H9 (cell line): Measurements from ENCODE around the gene SV2C. TPM values are rescaled to one million over a fixed set of nuclear protein-coding genes. Genes with fewer than 3 reads are reported as not detected.

Source experiments
- DNase-seq: peaks from one replicate; pipeline ENCODE4 v3.0.0-alpha.2; 2017
- H2AFZ ChIP-seq: one replicate; pipeline ENCODE4 v1.6.1; 2013; ENCODE audit warnings: mild to moderate bottlenecking, low read length, control low read depth, moderate library complexity
- H2AK5ac ChIP-seq: 2 replicates; pipeline ENCODE4 v1.6.1; 2013; ENCODE audit warnings: low read length, control low read depth, mixed read lengths; ENCODE audit not compliant: insufficient read length
- H2BK120ac ChIP-seq: one replicate; pipeline ENCODE4 v1.6.1; 2013; ENCODE audit warnings: low read depth, mild to moderate bottlenecking, low read length, control low read depth, inconsistent platforms; ENCODE audit not compliant: poor library complexity, severe bottlenecking
- H2BK12ac ChIP-seq: 2 replicates; pipeline ENCODE4 v1.6.1; 2013; ENCODE audit warnings: low read length, control low read depth, mixed read lengths, low read depth; ENCODE audit not compliant: insufficient read length
- H2BK15ac ChIP-seq: 2 replicates; pipeline ENCODE4 v1.6.1; 2013; ENCODE audit warnings: low read depth, low read length, control low read depth
- H2BK20ac ChIP-seq: one replicate; pipeline ENCODE4 v1.6.1; 2013; ENCODE audit warnings: low read depth, mild to moderate bottlenecking, low read length, control low read depth, inconsistent platforms; ENCODE audit not compliant: poor library complexity, severe bottlenecking
- H2BK5ac ChIP-seq: 2 replicates; pipeline ENCODE4 v1.6.1; 2013; ENCODE audit warnings: low read length, control low read depth, mixed read lengths; ENCODE audit not compliant: insufficient read length
- H3K14ac ChIP-seq: 2 replicates; pipeline ENCODE4 v1.6.1; 2013; ENCODE audit warnings: low read length, control low read depth; ENCODE audit not compliant: insufficient read depth
- H3K18ac ChIP-seq: 2 replicates; pipeline ENCODE4 v1.6.1; 2013; ENCODE audit warnings: low read depth, mild to moderate bottlenecking, mixed read lengths, low read length, control low read depth; ENCODE audit not compliant: insufficient read length
- H3K23ac ChIP-seq: 2 replicates; pipeline ENCODE4 v1.6.1; 2013; ENCODE audit warnings: low read length, control low read depth, mixed read lengths, low read depth; ENCODE audit not compliant: insufficient read length
- H3K23me2 ChIP-seq: 2 replicates; pipeline ENCODE4 v1.6.1; 2013; ENCODE audit warnings: low read depth, mild to moderate bottlenecking, mixed read lengths, low read length, control low read depth; ENCODE audit not compliant: insufficient read length, poor library complexity, severe bottlenecking
- H3K27ac ChIP-seq: 2 replicates; pipeline ENCODE4 v1.5.1; 2013; ENCODE audit warnings: low read length, control low read depth, mixed read lengths, low read depth; ENCODE audit not compliant: insufficient read length
- H3K27me3 ChIP-seq: 2 replicates; pipeline ENCODE4 v1.6.1; 2013; ENCODE audit warnings: low read length, control low read depth, inconsistent platforms; ENCODE audit not compliant: insufficient read depth
- H3K4ac ChIP-seq: 2 replicates; pipeline ENCODE4 v1.6.1; 2013; ENCODE audit warnings: low read depth, mild to moderate bottlenecking, control low read depth, inconsistent platforms, low read length, moderate library complexity
- H3K4me1 ChIP-seq: 2 replicates; pipeline ENCODE4 v1.6.1; 2013; ENCODE audit warnings: low read length, control low read depth, inconsistent platforms; ENCODE audit not compliant: insufficient read depth
- H3K4me2 ChIP-seq: 2 replicates; pipeline ENCODE4 v1.6.1; 2013; ENCODE audit warnings: low read length, control low read depth, mixed read lengths; ENCODE audit not compliant: insufficient read length, insufficient read depth
- H3K56ac ChIP-seq: 2 replicates; pipeline ENCODE4 v1.6.1; 2013; ENCODE audit warnings: low read depth, mild to moderate bottlenecking, mixed read lengths, low read length, control low read depth; ENCODE audit not compliant: insufficient read length
- H3K79me1 ChIP-seq: 2 replicates; pipeline ENCODE4 v1.6.1; 2013; ENCODE audit warnings: low read depth, mild to moderate bottlenecking, moderate library complexity, low read length, control low read depth, inconsistent platforms; ENCODE audit not compliant: insufficient read depth, poor library complexity, severe bottlenecking
- H3K79me2 ChIP-seq: 2 replicates; pipeline ENCODE4 v1.6.1; 2013; ENCODE audit warnings: low read length, control low read depth, inconsistent platforms; ENCODE audit not compliant: insufficient read depth
- H3K9ac ChIP-seq: 2 replicates; pipeline ENCODE4 v1.6.1; 2013; ENCODE audit warnings: low read length, control low read depth, mixed read lengths; ENCODE audit not compliant: insufficient read length; ENCODE audit errors: extremely low read depth
- H3K9me3 ChIP-seq: one replicate; pipeline ENCODE4 v1.6.1; 2013; ENCODE audit warnings: low read depth, low read length, inconsistent platforms; ENCODE audit not compliant: control insufficient read depth
- H3T11ph ChIP-seq: one replicate; pipeline ENCODE4 v1.6.1; 2013; ENCODE audit warnings: mild to moderate bottlenecking, low read length, control low read depth, inconsistent platforms
- H4K20me1 ChIP-seq: one replicate; pipeline ENCODE4 v1.6.1; 2013; ENCODE audit not compliant: control insufficient read depth, insufficient read length, insufficient read depth
- H4K5ac ChIP-seq: 2 replicates; pipeline ENCODE4 v1.6.1; 2013; ENCODE audit warnings: low read depth, mild to moderate bottlenecking, mixed read lengths, low read length, control low read depth; ENCODE audit not compliant: insufficient read length
- H4K8ac ChIP-seq: replicated peaks from 2 replicates; pipeline ENCODE4 v1.6.1; 2013; ENCODE audit warnings: low read length, control low read depth, mixed read lengths, low read depth; ENCODE audit not compliant: insufficient read length
- H4K91ac ChIP-seq: 2 replicates; pipeline ENCODE4 v1.6.1; 2013; ENCODE audit warnings: low read depth, mild to moderate bottlenecking, moderate library complexity, mixed read lengths, low read length, control low read depth; ENCODE audit not compliant: insufficient read length
- H3K27ac Mint-ChIP-seq, 3 experiments: 2 replicates in 2 of 3; 3 replicates in 1 of 3; pipeline ENCODE4 v1.8.0; 2020 to 2021; ENCODE audit warnings: mixed read lengths in 3 of 3, mild to moderate bottlenecking in 1 of 3, moderate library complexity in 1 of 3
- H3K27me3 Mint-ChIP-seq: 2 replicates; pipeline ENCODE4 v1.8.0; 2021; ENCODE audit warnings: low read depth, mild to moderate bottlenecking, moderate library complexity, mixed read lengths
- H3K36me3 Mint-ChIP-seq, 3 experiments: 2 replicates in 2 of 3; 3 replicates in 1 of 3; pipeline ENCODE4 v1.8.0; 2020 to 2021; ENCODE audit warnings: low read depth in 3 of 3, mixed read lengths in 3 of 3; ENCODE audit not compliant: insufficient read depth in 1 of 3
- H3K4me1 Mint-ChIP-seq, 2 experiments: 2 replicates each; pipeline ENCODE4 v1.8.0; 2020; ENCODE audit warnings: mixed read lengths in 2 of 2
- H3K4me3 Mint-ChIP-seq, 2 experiments: 2 replicates in 1 of 2; 3 replicates in 1 of 2; pipeline ENCODE4 v1.8.0; 2020 to 2021; ENCODE audit warnings: mild to moderate bottlenecking in 2 of 2, mixed read lengths in 2 of 2, moderate library complexity in 1 of 2
- H3K9me3 Mint-ChIP-seq, 2 experiments: 2 replicates in 1 of 2; 3 replicates in 1 of 2; pipeline ENCODE4 v1.8.0; 2020; ENCODE audit warnings: mild to moderate bottlenecking in 2 of 2, mixed read lengths in 2 of 2, moderate library complexity in 1 of 2
- WGBS: extraction: QIAGEN DNeasy Blood & Tissue Kit; methylation state at CpG from one replicate; pipeline ENCODE4 v1.1.7; 2013; ENCODE audit warnings: missing lambda C conversion rate, low lambda C conversion rate, mixed read lengths; ENCODE audit not compliant: insufficient read length; ENCODE audit errors: extremely low coverage; 5-methylcytosine and 5-hydroxymethylcytosine counted together
- total RNA-seq: library from RNA; stranded (reverse); gene quantifications from 2 replicates; pipeline ENCODE4 v1.2.1, GENCODE V29; 2021
- TF ChIP-seq, protein P1 (sequence below): fragments of 200-600 bp; sonication (generic); conservative IDR thresholded peaks from 3 replicates; pipeline ENCODE4 v1.8.0; 2021; ENCODE audit warnings: antibody characterized with exemption, mild to moderate bottlenecking

Gene SV2C
- total RNA-seq, 1 experiment from 2014 or later = 0.09 TPM

DNA sequence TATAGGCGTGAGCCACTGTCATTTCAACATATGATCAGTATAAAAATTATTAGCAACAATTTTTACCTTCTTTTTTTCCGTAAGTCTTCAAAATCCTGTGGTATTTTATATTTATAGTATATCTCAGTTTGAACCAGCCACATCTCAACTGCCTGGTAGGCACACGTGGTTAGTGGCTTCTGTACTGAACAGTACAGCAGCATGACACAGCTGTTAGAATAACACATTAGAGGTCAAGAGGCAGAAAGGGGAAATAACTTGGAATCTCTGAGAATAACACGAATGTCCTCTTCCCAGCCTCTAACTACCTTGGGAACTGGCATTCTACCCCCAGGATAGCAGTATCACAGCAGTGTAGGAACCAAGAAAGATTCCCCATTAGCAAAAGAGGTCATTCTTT is 211.4 kb downstream of the SV2C start:
- Histone ChIP-seq H3K79me1 (no peaks in the 10 kb centered on the region), H3K9me3 (no peaks in the 10 kb centered on the region)
- H3K9me3 Mint-ChIP-seq = no peaks in the 10 kb centered on the region

More for the DNA sequence above, 211.4 kb downstream of the SV2C start:
- Histone ChIP-seq H3K4me2 (no peak overlapping the region), H3K14ac (no peak overlapping the region), H4K8ac (no peak overlapping the region), H2BK120ac (no peak overlapping the region), H2BK15ac (no peak overlapping the region), H3K23me2 (no peaks in the 10 kb centered on the region), H3K27ac (no peak overlapping the region), H3K4ac (no peak overlapping the region), H2BK12ac (no peak overlapping the region), H3K9ac (no peak overlapping the region), H3K79me2 (no peaks in the 10 kb centered on the region), H2BK5ac (no peak overlapping the region), H3K27me3 (no peaks in the 10 kb centered on the region), H2AK5ac (no peak overlapping the region), H3K56ac (no peak overlapping the region), H4K20me1 (no peaks in the 10 kb centered on the region), H4K91ac (no peak overlapping the region), H2BK20ac (no peak overlapping the region), H2AFZ (no peak overlapping the region), H3K23ac (no peak overlapping the region), H3K18ac (no peak overlapping the region), H3K4me1 (peaks cover 2% of the 10 kb centered on the region; the same call in 1 of the 2 replicates), H3T11ph (no peak overlapping the region), H4K5ac (no peak overlapping the region)
- no peak for DNase-seq
- H3K4me3 Mint-ChIP-seq = no peak overlapping the region
- H3K4me1 Mint-ChIP-seq = peaks cover 13 to 24% of the 10 kb centered on the region in 2 experiments
- no peak overlapping the region for H3K27ac Mint-ChIP-seq
- TF ChIP-seq, protein P1, sequence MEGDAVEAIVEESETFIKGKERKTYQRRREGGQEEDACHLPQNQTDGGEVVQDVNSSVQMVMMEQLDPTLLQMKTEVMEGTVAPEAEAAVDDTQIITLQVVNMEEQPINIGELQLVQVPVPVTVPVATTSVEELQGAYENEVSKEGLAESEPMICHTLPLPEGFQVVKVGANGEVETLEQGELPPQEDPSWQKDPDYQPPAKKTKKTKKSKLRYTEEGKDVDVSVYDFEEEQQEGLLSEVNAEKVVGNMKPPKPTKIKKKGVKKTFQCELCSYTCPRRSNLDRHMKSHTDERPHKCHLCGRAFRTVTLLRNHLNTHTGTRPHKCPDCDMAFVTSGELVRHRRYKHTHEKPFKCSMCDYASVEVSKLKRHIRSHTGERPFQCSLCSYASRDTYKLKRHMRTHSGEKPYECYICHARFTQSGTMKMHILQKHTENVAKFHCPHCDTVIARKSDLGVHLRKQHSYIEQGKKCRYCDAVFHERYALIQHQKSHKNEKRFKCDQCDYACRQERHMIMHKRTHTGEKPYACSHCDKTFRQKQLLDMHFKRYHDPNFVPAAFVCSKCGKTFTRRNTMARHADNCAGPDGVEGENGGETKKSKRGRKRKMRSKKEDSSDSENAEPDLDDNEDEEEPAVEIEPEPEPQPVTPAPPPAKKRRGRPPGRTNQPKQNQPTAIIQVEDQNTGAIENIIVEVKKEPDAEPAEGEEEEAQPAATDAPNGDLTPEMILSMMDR = no peak
- no CpG with 5 or more reads among the region's 4 CpGs for WGBS
- no peaks in the 10 kb centered on the region for H3K36me3 Mint-ChIP-seq
- no peaks in the 10 kb centered on the region; the same call in 1 of the 2 replicates for H3K27me3 Mint-ChIP-seq
